ENCODE data around the gene CRYBB2.
"Not testable (repeated sequence)": the region's sequence is repeated elsewhere in the genome, so short reads cannot be mapped to it uniquely, and the experiment has no call there.

Gene CRYBB2

DNA sequence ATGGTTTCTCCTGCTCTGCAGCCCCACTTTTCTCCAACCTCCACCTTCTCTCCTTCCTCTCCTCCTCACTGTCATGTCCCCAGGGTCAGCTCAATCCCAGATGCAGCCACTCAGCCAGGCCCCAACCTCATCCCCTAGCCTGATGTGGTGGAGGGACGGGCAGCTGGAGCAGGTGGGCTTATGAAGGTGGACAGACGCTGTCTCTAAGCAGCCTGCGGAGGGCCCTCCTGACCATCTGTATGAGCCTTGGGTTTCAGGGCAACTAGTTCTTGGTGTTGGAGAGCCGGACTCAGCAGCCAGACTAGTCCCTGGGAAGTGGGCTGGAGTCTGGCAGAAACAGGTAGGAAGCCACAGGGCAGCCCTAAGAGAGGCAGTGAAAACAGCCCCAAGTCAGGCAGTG, 18.1 kb downstream of the CRYBB2 start:
- DNase-seq, result no peak

GRCh38 chr22:25238058-25238457, 18.6 kb downstream of the CRYBB2 start:
- DNase-seq, result not testable (repeated sequence)

DNA sequence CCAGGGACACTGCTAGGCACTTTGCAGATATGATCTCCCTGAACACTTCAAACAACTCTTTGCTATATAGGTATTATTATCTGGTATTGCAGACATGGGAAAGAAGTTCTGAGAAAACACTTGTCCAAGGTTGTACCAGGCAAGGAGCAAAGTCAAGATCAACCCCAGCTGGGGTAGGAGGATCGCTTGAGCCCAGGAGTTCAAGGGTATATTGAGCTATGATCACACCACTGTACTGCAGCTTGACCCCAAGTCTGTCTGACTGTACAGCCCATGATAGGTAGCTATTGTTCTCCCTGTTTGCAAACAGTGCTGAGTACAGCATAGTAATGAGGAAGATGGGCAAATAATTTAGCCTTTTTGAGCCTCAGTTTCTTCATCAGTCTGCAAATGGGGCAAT, 35.7 kb downstream of the CRYBB2 start:
- DNase-seq, result peak; percentile 5

- peak; percentile 13 for DNase-seq
These were observed 48.1 kb downstream of the CRYBB2 start for GRCh38 chr22:25267567-25267966.

DNA sequence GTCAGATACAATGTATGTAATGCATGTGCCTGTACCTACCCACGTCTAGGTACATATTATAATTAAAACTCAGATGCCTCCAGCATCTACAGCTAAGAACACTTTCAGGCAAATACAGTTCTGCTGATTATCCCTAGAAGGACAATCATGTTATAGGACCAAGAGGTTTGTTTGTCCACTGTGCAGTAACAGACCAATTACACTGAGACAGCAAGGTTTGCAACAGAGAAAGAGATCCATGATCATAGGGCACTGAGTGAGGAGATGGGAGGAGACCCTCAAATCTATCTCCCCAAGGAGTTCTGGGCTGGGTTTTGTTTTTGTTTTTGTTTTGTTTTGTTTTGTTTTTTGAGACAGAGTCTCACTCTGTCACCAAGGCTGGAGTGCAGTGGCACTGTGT, 49.5 kb downstream of the CRYBB2 start:
- not testable (repeated sequence) for DNase-seq

DNA sequence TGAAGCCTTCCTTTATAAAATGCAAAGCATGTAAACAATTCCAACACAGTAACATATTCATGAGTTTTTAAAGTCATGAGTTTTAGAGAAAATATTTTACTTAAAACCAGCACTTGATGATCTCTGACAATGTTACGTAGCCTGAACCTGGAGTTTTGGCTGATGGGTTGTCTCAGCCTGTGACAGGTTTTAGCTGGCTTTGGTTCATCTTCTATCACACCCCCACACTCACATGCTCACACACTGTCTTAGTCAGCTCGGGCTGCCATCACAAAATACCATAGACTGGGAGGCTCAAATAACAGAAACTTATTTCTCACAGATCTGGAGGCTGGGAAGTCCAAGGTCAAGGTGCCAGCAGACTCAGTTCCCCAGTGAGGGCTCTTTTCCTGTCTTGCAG, 50.6 kb downstream of the CRYBB2 start:
- not testable (repeated sequence) for DNase-seq

DNA sequence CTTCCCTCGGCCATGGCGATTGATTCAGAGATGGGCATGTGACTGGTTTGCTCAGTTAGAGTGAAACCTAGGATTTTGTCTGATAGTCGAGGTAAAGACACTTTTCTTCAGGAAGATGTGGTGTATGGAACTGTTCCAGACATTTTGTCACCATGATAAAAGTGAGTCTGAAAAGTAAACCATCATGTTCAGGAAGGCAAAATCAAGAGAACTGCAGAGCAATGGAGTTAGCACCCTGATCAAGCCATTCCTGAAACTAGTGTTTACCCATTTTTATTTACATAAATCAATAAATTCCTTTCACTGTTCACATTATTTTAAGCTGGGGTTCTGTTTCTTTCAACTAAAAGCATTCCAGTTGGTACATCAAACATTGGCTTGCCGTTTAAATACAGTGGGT, 53.8 kb downstream of the CRYBB2 start:
- DNase-seq, result not testable (repeated sequence)

GRCh38 chr22:25273928-25274327, 54.5 kb downstream of the CRYBB2 start:
- DNase-seq, result not testable (repeated sequence)

- not testable (repeated sequence) for DNase-seq
These were observed 60.7 kb downstream of the CRYBB2 start for GRCh38 chr22:25280118-25280517.
